Measurements from ENCODE around the gene DDX24.

DNA sequence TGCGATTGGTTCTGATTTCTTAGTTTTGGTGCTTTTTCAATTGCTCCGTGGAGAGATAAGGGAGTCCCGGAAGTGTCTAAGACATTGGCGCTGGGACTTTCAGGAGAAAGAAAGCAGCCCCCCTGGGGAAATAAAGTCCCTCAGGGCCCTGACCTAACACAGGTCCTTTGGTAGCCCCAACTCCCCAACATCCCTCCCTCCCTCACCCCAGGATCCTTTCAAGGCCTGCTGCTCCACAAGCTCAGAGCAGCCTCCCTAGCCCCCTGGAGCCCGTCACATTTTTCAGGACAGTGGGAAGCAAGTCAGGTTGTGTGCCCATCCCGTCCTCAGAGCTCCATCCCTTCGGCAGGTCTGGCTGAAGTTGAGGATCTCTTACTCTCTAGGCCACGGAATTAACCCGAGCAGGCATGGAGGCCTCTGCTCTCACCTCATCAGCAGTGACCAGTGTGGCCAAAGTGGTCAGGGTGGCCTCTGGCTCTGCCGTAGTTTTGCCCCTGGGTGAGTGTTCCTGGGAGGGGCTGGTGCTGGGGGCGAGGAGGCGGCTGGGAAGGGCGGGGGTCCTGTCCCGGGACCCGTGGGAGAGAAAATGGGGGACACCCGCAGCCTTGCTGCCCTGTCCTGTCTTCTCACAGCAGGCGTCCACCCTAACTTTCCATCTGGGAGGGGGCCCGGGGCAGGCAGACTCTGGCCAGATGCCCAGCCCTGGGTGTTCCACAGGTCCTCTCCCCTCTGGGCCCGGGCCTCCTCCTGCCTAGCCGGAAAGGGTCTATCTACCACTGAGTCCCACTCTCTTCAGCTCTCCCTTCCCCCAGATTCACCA, 30.5 kb upstream of the DDX24 start:
- TF ChIP-seq, protein P1, sequence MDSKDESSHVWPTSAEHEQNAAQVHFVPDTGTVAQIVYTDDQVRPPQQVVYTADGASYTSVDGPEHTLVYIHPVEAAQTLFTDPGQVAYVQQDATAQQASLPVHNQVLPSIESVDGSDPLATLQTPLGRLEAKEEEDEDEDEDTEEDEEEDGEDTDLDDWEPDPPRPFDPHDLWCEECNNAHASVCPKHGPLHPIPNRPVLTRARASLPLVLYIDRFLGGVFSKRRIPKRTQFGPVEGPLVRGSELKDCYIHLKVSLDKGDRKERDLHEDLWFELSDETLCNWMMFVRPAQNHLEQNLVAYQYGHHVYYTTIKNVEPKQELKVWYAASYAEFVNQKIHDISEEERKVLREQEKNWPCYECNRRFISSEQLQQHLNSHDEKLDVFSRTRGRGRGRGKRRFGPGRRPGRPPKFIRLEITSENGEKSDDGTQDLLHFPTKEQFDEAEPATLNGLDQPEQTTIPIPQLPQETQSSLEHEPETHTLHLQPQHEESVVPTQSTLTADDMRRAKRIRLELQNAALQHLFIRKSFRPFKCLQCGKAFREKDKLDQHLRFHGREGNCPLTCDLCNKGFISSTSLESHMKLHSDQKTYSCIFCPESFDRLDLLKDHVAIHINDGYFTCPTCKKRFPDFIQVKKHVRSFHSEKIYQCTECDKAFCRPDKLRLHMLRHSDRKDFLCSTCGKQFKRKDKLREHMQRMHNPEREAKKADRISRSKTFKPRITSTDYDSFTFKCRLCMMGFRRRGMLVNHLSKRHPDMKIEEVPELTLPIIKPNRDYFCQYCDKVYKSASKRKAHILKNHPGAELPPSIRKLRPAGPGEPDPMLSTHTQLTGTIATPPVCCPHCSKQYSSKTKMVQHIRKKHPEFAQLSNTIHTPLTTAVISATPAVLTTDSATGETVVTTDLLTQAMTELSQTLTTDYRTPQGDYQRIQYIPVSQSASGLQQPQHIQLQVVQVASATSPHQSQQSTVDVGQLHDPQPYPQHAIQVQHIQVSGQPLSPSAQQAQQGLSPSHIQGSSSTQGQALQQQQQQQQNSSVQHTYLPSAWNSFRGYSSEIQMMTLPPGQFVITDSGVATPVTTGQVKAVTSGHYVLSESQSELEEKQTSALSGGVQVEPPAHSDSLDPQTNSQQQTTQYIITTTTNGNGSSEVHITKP (IDR thresholded peaks at IDR 0.05; ENCODE audit: partially characterized antibody), result no peak
- TF ChIP-seq ZBTB7A (IDR thresholded peaks at IDR 0.05; ENCODE audit: borderline replicate concordance, control insufficient read depth, low read depth, low read length) (no peak), ZNF212 (CRISPR knock-in tag; IDR thresholded peaks at IDR 0.05) (no peak), ELF4 (CRISPR knock-in tag; IDR thresholded peaks at IDR 0.05) (no peak), POLR2A (conservative IDR thresholded peaks at IDR 0.05) (no peak), LEF1 (IDR thresholded peaks at IDR 0.05) (no peak)
- TF ChIP-seq, protein P2, sequence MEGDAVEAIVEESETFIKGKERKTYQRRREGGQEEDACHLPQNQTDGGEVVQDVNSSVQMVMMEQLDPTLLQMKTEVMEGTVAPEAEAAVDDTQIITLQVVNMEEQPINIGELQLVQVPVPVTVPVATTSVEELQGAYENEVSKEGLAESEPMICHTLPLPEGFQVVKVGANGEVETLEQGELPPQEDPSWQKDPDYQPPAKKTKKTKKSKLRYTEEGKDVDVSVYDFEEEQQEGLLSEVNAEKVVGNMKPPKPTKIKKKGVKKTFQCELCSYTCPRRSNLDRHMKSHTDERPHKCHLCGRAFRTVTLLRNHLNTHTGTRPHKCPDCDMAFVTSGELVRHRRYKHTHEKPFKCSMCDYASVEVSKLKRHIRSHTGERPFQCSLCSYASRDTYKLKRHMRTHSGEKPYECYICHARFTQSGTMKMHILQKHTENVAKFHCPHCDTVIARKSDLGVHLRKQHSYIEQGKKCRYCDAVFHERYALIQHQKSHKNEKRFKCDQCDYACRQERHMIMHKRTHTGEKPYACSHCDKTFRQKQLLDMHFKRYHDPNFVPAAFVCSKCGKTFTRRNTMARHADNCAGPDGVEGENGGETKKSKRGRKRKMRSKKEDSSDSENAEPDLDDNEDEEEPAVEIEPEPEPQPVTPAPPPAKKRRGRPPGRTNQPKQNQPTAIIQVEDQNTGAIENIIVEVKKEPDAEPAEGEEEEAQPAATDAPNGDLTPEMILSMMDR (IDR thresholded peaks at IDR 0.05 in 2 of 3, conservative IDR thresholded peaks at IDR 0.05 in 1 of 3; ENCODE audit: insufficient read depth in 2 of 3, low read depth in 1 of 3, low read length in 3 of 3), result no peak
- TF ChIP-seq, protein P3, sequence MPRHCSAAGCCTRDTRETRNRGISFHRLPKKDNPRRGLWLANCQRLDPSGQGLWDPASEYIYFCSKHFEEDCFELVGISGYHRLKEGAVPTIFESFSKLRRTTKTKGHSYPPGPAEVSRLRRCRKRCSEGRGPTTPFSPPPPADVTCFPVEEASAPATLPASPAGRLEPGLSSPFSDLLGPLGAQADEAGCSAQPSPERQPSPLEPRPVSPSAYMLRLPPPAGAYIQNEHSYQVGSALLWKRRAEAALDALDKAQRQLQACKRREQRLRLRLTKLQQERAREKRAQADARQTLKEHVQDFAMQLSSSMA (CRISPR knock-in tag; IDR thresholded peaks at IDR 0.05), result no peak
- TF ChIP-seq, protein P4, sequence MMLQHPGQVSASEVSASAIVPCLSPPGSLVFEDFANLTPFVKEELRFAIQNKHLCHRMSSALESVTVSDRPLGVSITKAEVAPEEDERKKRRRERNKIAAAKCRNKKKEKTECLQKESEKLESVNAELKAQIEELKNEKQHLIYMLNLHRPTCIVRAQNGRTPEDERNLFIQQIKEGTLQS (IDR thresholded peaks at IDR 0.05), result no peak
- TF ChIP-seq, protein P4 (CRISPR knock-in tag; conservative IDR thresholded peaks at IDR 0.05), result no peak
